ENCODE results near the gene TMEM259. TPM values are rescaled to one million over a fixed set of nuclear protein-coding genes. Genes with fewer than 3 reads are reported as not detected.

The TMEM259 gene
- total and polyA plus RNA-seq, 2 of the 13 experiments (the other 11 are each of a cell fraction or from before 2014, with no cell fraction given) = 64.7 to 164 TPM

- TF ChIP-seq ZBTB3 (CRISPR knock-in tag; IDR thresholded peaks at IDR 0.05; ENCODE audit: borderline replicate concordance, low read depth) (no peak), ZNF275 (CRISPR knock-in tag; IDR thresholded peaks at IDR 0.05; ENCODE audit: borderline replicate concordance) (no peak), ZSCAN30 (CRISPR knock-in tag; IDR thresholded peaks at IDR 0.05) (no peak), EZH2 (conservative IDR thresholded peaks at IDR 0.05; ENCODE audit: low read depth, low read length) (no peak), THAP7 (CRISPR knock-in tag; IDR thresholded peaks at IDR 0.05) (peak; percentile 59; the same call in 1 of the 2 replicates), ZBTB10 (CRISPR knock-in tag; IDR thresholded peaks at IDR 0.05; ENCODE audit: borderline replicate concordance) (no peak), ZNF34 (CRISPR knock-in tag; IDR thresholded peaks at IDR 0.05; ENCODE audit: borderline replicate concordance) (no peak), TOE1 (CRISPR knock-in tag; IDR thresholded peaks at IDR 0.05) (0 out of 2 replicates have a peak, but pooled peaks have one; percentile 27), MTA3 (CRISPR knock-in tag; IDR thresholded peaks at IDR 0.05) (no peak), NFE2L2 (IDR thresholded peaks at IDR 0.05; ENCODE audit: low read length) (no peak), ZBED4 (CRISPR knock-in tag; IDR thresholded peaks at IDR 0.05; ENCODE audit: borderline replicate concordance) (no peak), FOXP4 (CRISPR knock-in tag; IDR thresholded peaks at IDR 0.05) (no peak; the same call in 1 of the 2 replicates), TBP (CRISPR knock-in tag; IDR thresholded peaks at IDR 0.05) (no peak), ZMYM3 (CRISPR knock-in tag; IDR thresholded peaks at IDR 0.05) (no peak; the same call in 1 of the 2 replicates), GABPA (IDR thresholded peaks at IDR 0.05; ENCODE audit: low read depth, low read length) (peak; percentile 79), GABPA (CRISPR knock-in tag; IDR thresholded peaks at IDR 0.05; ENCODE audit: low read depth) (peak; percentile 90), ZNF296 (CRISPR knock-in tag; conservative IDR thresholded peaks at IDR 0.05) (no peak), PAWR (CRISPR knock-in tag; IDR thresholded peaks at IDR 0.05; ENCODE audit: borderline replicate concordance) (no peak)
Measured at GRCh38 chr19:984165-984967, 36.6 kb downstream of the TMEM259 start, which contains the start of gene WDR18 (continued).

Measured in HepG2 (cell line).